K562 (cell line): ENCODE measurements around the gene ETS2. TPM values are rescaled to one million over a fixed set of nuclear protein-coding genes. Genes with fewer than 3 reads are reported as not detected.

Source experiments
- BHLHE40 ChIP-seq: IDR thresholded peaks from 2 replicates; pipeline ENCODE4 v1.6.1; 2011; ENCODE audit warnings: low read length, improper control_type of control experiment
- CCNT2 ChIP-seq: IDR thresholded peaks from 2 replicates; pipeline ENCODE4 v1.6.1; 2011; ENCODE audit warnings: borderline replicate concordance, low read depth, mild to moderate bottlenecking, moderate library complexity, mixed read lengths, low read length; ENCODE audit not compliant: insufficient read length; ENCODE audit errors: extremely low read depth
- ETS1 ChIP-seq: conservative IDR thresholded peaks from 2 replicates; pipeline ENCODE4 v1.6.1; 2011; ENCODE audit warnings: low read depth, mild to moderate bottlenecking, low read length; ENCODE audit not compliant: control insufficient read depth
- ETV6 ChIP-seq, 3 experiments: fragments of 150-350 bp in 1 of 3; sonication (generic) in 1 of 3; formaldehyde crosslinking in 1 of 3; IDR thresholded peaks; 2 replicates each; pipeline versions ENCODE4 v1.6.1 to v1.8.0; 2014 to 2022; ENCODE audit warnings: borderline replicate concordance in 2 of 3, low read depth in 2 of 3, antibody characterized with exemption in 1 of 3, low read length in 1 of 3, mild to moderate bottlenecking in 1 of 3, missing genetic modification reagents in 1 of 3
- FOXK1 ChIP-seq: sonication (generic); formaldehyde crosslinking; IDR thresholded peaks from 2 replicates; pipeline ENCODE4 v1.8.0; 2022; ENCODE audit warnings: missing genetic modification reagents, mild to moderate bottlenecking, borderline replicate concordance
- FOXP4 ChIP-seq: sonication (generic); formaldehyde crosslinking; IDR thresholded peaks from 2 replicates; pipeline ENCODE4 v1.8.0; 2022; ENCODE audit warnings: mild to moderate bottlenecking, missing genetic modification reagents, borderline replicate concordance
- HNRNPLL ChIP-seq: fragments of 200-400 bp; formaldehyde crosslinking; IDR thresholded peaks from 2 replicates; pipeline ENCODE4 v1.6.1; 2017; ENCODE audit warnings: low read length, low read depth, mild to moderate bottlenecking; ENCODE audit not compliant: poor library complexity, severe bottlenecking
- KAT7 ChIP-seq: sonication (generic); formaldehyde crosslinking; IDR thresholded peaks from 2 replicates; pipeline ENCODE4 v1.8.0; 2022; ENCODE audit warnings: missing genetic modification reagents, mild to moderate bottlenecking, borderline replicate concordance
- MTA3 ChIP-seq: fragments of 450-650 bp; formaldehyde crosslinking; IDR thresholded peaks from 2 replicates; pipeline ENCODE4 v1.6.1; 2017; ENCODE audit warnings: mild to moderate bottlenecking, borderline replicate concordance
- POLR2A ChIP-seq: fragments of 450-650 bp; conservative IDR thresholded peaks from 2 replicates; pipeline ENCODE4 v1.6.1; 2016
- SNRNP70 ChIP-seq: fragments of 200-400 bp; formaldehyde crosslinking; optimal IDR thresholded peaks from 2 replicates; pipeline ENCODE3; 2017; ENCODE audit warnings: low read depth, low read length
- ZHX1 ChIP-seq: fragments of 150-350 bp; conservative IDR thresholded peaks from 2 replicates; pipeline ENCODE4 v1.6.1; 2014; ENCODE audit warnings: low read length
- ZNF766 ChIP-seq: fragments of 200-800 bp; sonication (Bioruptor generic); conservative IDR thresholded peaks from 2 replicates; pipeline ENCODE4 v1.6.1; 2016; ENCODE audit warnings: missing genetic modification characterization, missing compliant biosample characterization
- polyA plus RNA-seq, 8 experiments: library from polyadenylated mRNA; depleted of rRNA in 4 of 8; stranded (reverse) in 5 of 8; unstranded in 3 of 8; fragments of >200 nt; fragmentation: Nextera tagmentation in 2 of 8; fragmentation: Illumina TruSeq in 1 of 8; extraction: Ambion mirVana in 2 of 8; extraction: Trizol in 1 of 8; gene quantifications; 2 replicates each; pipeline versions ENCODE4 v1.2.1 to v1.2.3, GENCODE V29; 2011 to 2014; ENCODE audit warnings: inconsistent platforms in 1 of 8, missing spikeins in 1 of 8
- total RNA-seq, 7 experiments: library from RNA; depleted of rRNA in 6 of 7; stranded (reverse); fragments of >200 nt in 6 of 7; fragmentation: Illumina TruSeq in 2 of 7; extraction: Trizol in 2 of 7; gene quantifications; 2 replicates each; pipeline versions ENCODE4 v1.2.1 to v1.2.3, GENCODE V29; 2011 to 2021; ENCODE audit warnings: low replicate concordance in 1 of 7

The ETS2 gene
- total and polyA plus RNA-seq, 9 of the 15 experiments (the other 6 are each of a cell fraction or from before 2014, with no cell fraction given), result 1.7 to 24.4 (median 12.2) TPM

GRCh38 chr21:38805328-38806152 lies at the start of gene ETS2 (continued):
- TF ChIP-seq ZHX1 (no peak), ETV6 (IDR thresholded peaks at IDR 0.05; ENCODE audit: borderline replicate concordance in 1 of 2, low read depth in 2 of 2, low read length in 1 of 2) (peak in 1 of 2 experiments; percentile 58; a peak in 1 of 4 replicates), ETV6 (CRISPR knock-in tag; IDR thresholded peaks at IDR 0.05; ENCODE audit: borderline replicate concordance) (no peak), HNRNPLL (peak; percentile 67), ETS1 (peak; percentile 75; the same call in 1 of the 2 replicates), BHLHE40 (peak; percentile 63; the same call in 1 of the 2 replicates), SNRNP70 (no peak), MTA3 (peak; percentile 6; the same call in 1 of the 2 replicates), ZNF766 (no peak; the same call in none of the 2 replicates), POLR2A (peak; percentile 92), FOXK1 (CRISPR knock-in tag) (no peak), CCNT2 (peak; percentile 73), KAT7 (no peak), FOXP4 (CRISPR knock-in tag) (no peak)
